EL (cell line): ENCODE data around the gene CCDC122.

ENCODE experiments used
- DNase-seq: peaks from one replicate; pipeline ENCODE4 v3.0.0-alpha.2; 2016

CCDC122 gene

GRCh38 chr13:43878892-43879754, at the start of gene CCDC122:
CCDC122 (minus strand) TSS chr13:43879740; CDS start chr13:43869376, 10,364 bp downstream.
- DNase-seq = peak; percentile 83

- DNase-seq = no peak
Measured at GRCh38 chr13:43924549-43925245, 45.2 kb upstream of the CCDC122 start.

- DNase-seq = no peak
Measured at GRCh38 chr13:43920965-43921674, 41.6 kb upstream of the CCDC122 start.

GRCh38 chr13:43918636-43919035, 39.1 kb upstream of the CCDC122 start:
- DNase-seq = no peak

- no peak for DNase-seq
Measured at GRCh38 chr13:43916828-43917227, 37.3 kb upstream of the CCDC122 start.

GRCh38 chr13:43915451-43915850, 35.9 kb upstream of the CCDC122 start:
- no peak for DNase-seq

GRCh38 chr13:43911871-43912270, 32.3 kb upstream of the CCDC122 start:
- DNase-seq = no peak

- no peak for DNase-seq
Measured at GRCh38 chr13:43911278-43911677, 31.7 kb upstream of the CCDC122 start.

GRCh38 chr13:43910856-43911255, 31.3 kb upstream of the CCDC122 start:
- no peak for DNase-seq

GRCh38 chr13:43908156-43909126, 28.9 kb upstream of the CCDC122 start:
- peak; percentile 61 for DNase-seq

GRCh38 chr13:43905435-43906031, 26.0 kb upstream of the CCDC122 start:
- peak; percentile 63 for DNase-seq

- DNase-seq = no peak
Measured at GRCh38 chr13:43895940-43896339, 16.4 kb upstream of the CCDC122 start.

GRCh38 chr13:43894438-43894837, 14.9 kb upstream of the CCDC122 start:
- no peak for DNase-seq

- no peak for DNase-seq
Measured at GRCh38 chr13:43884222-43884621, 4.7 kb upstream of the CCDC122 start.

- no peak for DNase-seq
Measured at GRCh38 chr13:43883631-43884030, 4.1 kb upstream of the CCDC122 start.

GRCh38 chr13:43881580-43881979, 2.0 kb upstream of the CCDC122 start:
- DNase-seq = no peak

GRCh38 chr13:43880926-43881325, 1.4 kb upstream of the CCDC122 start:
- no peak for DNase-seq

GRCh38 chr13:43880214-43880855, 795 bp upstream of the CCDC122 start:
- no peak for DNase-seq

GRCh38 chr13:43879755-43880181, 228 bp upstream of the CCDC122 start, which contains the start of gene LACC1:
LACC1 (plus strand) TSS chr13:43879904; CDS start chr13:43880986, 1,082 bp downstream.
- peak; percentile 6 for DNase-seq

GRCh38 chr13:43877766-43878165, 1.8 kb downstream of the CCDC122 start:
- DNase-seq = no peak

GRCh38 chr13:43877326-43877725, 2.2 kb downstream of the CCDC122 start:
- DNase-seq = no peak
